H1 (cell line): Measurements from ENCODE around the gene SLC2A13. TPM values are rescaled to one million over a fixed set of nuclear protein-coding genes. Genes with fewer than 3 reads are reported as not detected.

ENCODE experiments used
- CTCF ChIA-PET: fragments of 300-600 bp; sonication (Branson Sonifier 250); formaldehyde crosslinking; loops from one replicate; lab custom pipeline; 2021; ENCODE audit not compliant: partially characterized antibody; lab: Charles Lee
- POLR2A ChIA-PET: fragments of 300-600 bp; sonication (Branson Sonifier 250); formaldehyde crosslinking; loops from one replicate; lab custom pipeline; 2021; ENCODE audit warnings: inconsistent platforms; ENCODE audit not compliant: partially characterized antibody; lab: Charles Lee
- DNase-seq, 2 experiments: peaks; one replicate each; pipeline versions ENCODE4 v3.0.0 to v3.0.0-alpha.2; 2010 to 2022; ENCODE audit warnings: low spot score in 2 of 2, low read depth in 1 of 2, mixed read lengths in 1 of 2
- FAIRE-seq: peaks from 2 replicates; lab custom pipeline; 2011; peaks lifted over from hg19 to GRCh38; lab: Jason Lieb, UNC
- H2AFZ ChIP-seq: 2 replicates; pipeline ENCODE4 v1.8.1; 2012; ENCODE audit warnings: low read length, inconsistent platforms
- H2AK5ac ChIP-seq: 2 replicates; pipeline ENCODE4 v1.6.1; 2013; ENCODE audit warnings: low read depth, low read length
- H2BK120ac ChIP-seq: replicated peaks from 2 replicates; pipeline ENCODE3; 2013; ENCODE audit warnings: low read depth, low read length, inconsistent platforms
- H2BK12ac ChIP-seq: 2 replicates; pipeline ENCODE4 v1.6.1; 2013; ENCODE audit warnings: low read depth, low read length
- H2BK15ac ChIP-seq: 2 replicates; pipeline ENCODE4 v1.6.1; 2013; ENCODE audit warnings: low read length
- H2BK20ac ChIP-seq: 2 replicates; pipeline ENCODE4 v1.6.1; 2013; ENCODE audit warnings: low read length
- H2BK5ac ChIP-seq: 2 replicates; pipeline ENCODE4 v1.6.1; 2013; ENCODE audit warnings: low read depth, low read length
- H3K14ac ChIP-seq: 2 replicates; pipeline ENCODE4 v1.6.1; 2013; ENCODE audit warnings: inconsistent platforms; ENCODE audit not compliant: insufficient read length
- H3K18ac ChIP-seq: 2 replicates; pipeline ENCODE4 v1.6.1; 2013; ENCODE audit warnings: low read length; ENCODE audit errors: extremely low read depth
- H3K23ac ChIP-seq: 2 replicates; pipeline ENCODE4 v1.6.1; 2013; ENCODE audit warnings: inconsistent platforms; ENCODE audit not compliant: insufficient read length
- H3K23me2 ChIP-seq: 2 replicates; pipeline ENCODE4 v1.6.1; 2013; ENCODE audit warnings: low read depth, low read length
- H3K27ac ChIP-seq: 2 replicates; pipeline ENCODE4 v1.6.1; 2011; ENCODE audit warnings: low read depth, low read length, inconsistent platforms
- H3K27me3 ChIP-seq, 4 experiments: replicated peaks in 1 of 4; 1 replicate in 1 of 4; 2 replicates in 3 of 4; pipeline versions ENCODE4 v1.6.1 to v1.8.1; 2011 to 2013; ENCODE audit warnings: low read length in 3 of 4, mild to moderate bottlenecking in 3 of 4, inconsistent platforms in 2 of 4, mixed read lengths in 2 of 4, moderate library complexity in 1 of 4; ENCODE audit not compliant: control insufficient read depth in 3 of 4, insufficient read depth in 3 of 4; ENCODE audit errors: extremely low read depth in 1 of 4
- H3K36me3 ChIP-seq, 4 experiments: 2 replicates each; pipeline versions ENCODE4 v1.6.1 to v1.8.1; 2011 to 2013; ENCODE audit warnings: mild to moderate bottlenecking in 4 of 4, low read length in 3 of 4, moderate library complexity in 2 of 4, control low read depth in 1 of 4, inconsistent platforms in 1 of 4; ENCODE audit not compliant: insufficient read depth in 4 of 4, control insufficient read depth in 2 of 4
- H3K4ac ChIP-seq: replicated peaks from 2 replicates; pipeline ENCODE3; 2013; ENCODE audit warnings: low read length, low read depth, mixed read lengths, inconsistent platforms; ENCODE audit not compliant: insufficient read length
- H3K4me1 ChIP-seq, 4 experiments: replicated peaks in 1 of 4; 1 replicate in 1 of 4; 2 replicates in 3 of 4; pipeline versions ENCODE4 v1.6.1 to v1.8.1; 2011 to 2013; ENCODE audit warnings: low read length in 3 of 4, inconsistent platforms in 2 of 4, mixed read lengths in 1 of 4; ENCODE audit not compliant: insufficient read depth in 4 of 4, control insufficient read depth in 3 of 4
- H3K4me2 ChIP-seq, 2 experiments: 2 replicates each; pipeline versions ENCODE4 v1.6.1 to v1.8.1; 2011 to 2013; ENCODE audit warnings: low read depth in 2 of 2, low read length in 2 of 2, control low read depth in 1 of 2, inconsistent platforms in 1 of 2, mild to moderate bottlenecking in 1 of 2; ENCODE audit not compliant: insufficient read depth in 1 of 2
- H3K4me3 ChIP-seq, 4 experiments: fragments of 200-600, 300-600 bp in 1 of 4; sonication (generic), shearing (Covaris generic), sonication (Bioruptor Twin) in 1 of 4; 2 replicates each; pipeline versions ENCODE4 v1.5.1 to v1.8.1; 2011 to 2016; ENCODE audit warnings: low read length in 4 of 4, low read depth in 3 of 4, control low read depth in 2 of 4, inconsistent platforms in 2 of 4, mild to moderate bottlenecking in 2 of 4, mixed read lengths in 1 of 4, moderate library complexity in 1 of 4; ENCODE audit not compliant: insufficient read depth in 2 of 4; ENCODE audit errors: extremely low read depth in 1 of 4
- H3K56ac ChIP-seq: replicated peaks from 2 replicates; pipeline ENCODE3; 2013; ENCODE audit warnings: low read depth, mild to moderate bottlenecking, mixed read lengths, low read length, inconsistent platforms; ENCODE audit not compliant: insufficient read length
- H3K79me1 ChIP-seq: 2 replicates; pipeline ENCODE4 v1.6.1; 2013; ENCODE audit warnings: low read depth, low read length, control low read depth
- H3K79me2 ChIP-seq, 2 experiments: 2 replicates each; pipeline versions ENCODE4 v1.6.1 to v1.8.1; 2012 to 2013; ENCODE audit warnings: low read length in 2 of 2, mild to moderate bottlenecking in 2 of 2, inconsistent platforms in 1 of 2; ENCODE audit not compliant: insufficient read depth in 2 of 2, control insufficient read depth in 1 of 2
- H3K9ac ChIP-seq, 4 experiments: replicated peaks in 1 of 4; 1 replicate in 1 of 4; 2 replicates in 3 of 4; pipeline versions ENCODE4 v1.6.1 to v1.8.1; 2011 to 2013; ENCODE audit warnings: low read depth in 3 of 4, low read length in 3 of 4, control low read depth in 2 of 4, mild to moderate bottlenecking in 2 of 4, moderate library complexity in 2 of 4, inconsistent platforms in 1 of 4; ENCODE audit errors: extremely low read depth in 1 of 4
- H3K9me3 ChIP-seq, 2 experiments: 2 replicates each; pipeline versions ENCODE4 v1.6.1 to v1.8.1; 2012 to 2013; ENCODE audit warnings: mild to moderate bottlenecking in 2 of 2, moderate library complexity in 2 of 2, control low read depth in 1 of 2, inconsistent platforms in 1 of 2, low read depth in 1 of 2, low read length in 1 of 2, mixed read lengths in 1 of 2; ENCODE audit not compliant: insufficient read depth in 2 of 2
- H4K20me1 ChIP-seq, 2 experiments: replicated peaks in 1 of 2; 2 replicates each; pipeline versions ENCODE3 to v1.8.1; 2011 to 2013; ENCODE audit warnings: inconsistent platforms in 2 of 2, low read length in 2 of 2, mild to moderate bottlenecking in 1 of 2; ENCODE audit not compliant: insufficient read depth in 2 of 2, control insufficient read depth in 1 of 2
- H4K5ac ChIP-seq: 2 replicates; pipeline ENCODE4 v1.6.1; 2013; ENCODE audit warnings: low read length, low read depth, mixed read lengths, inconsistent platforms; ENCODE audit not compliant: insufficient read length
- H4K8ac ChIP-seq: 2 replicates; pipeline ENCODE4 v1.8.0; 2013; ENCODE audit warnings: mild to moderate bottlenecking, moderate library complexity, low read length, inconsistent platforms; ENCODE audit not compliant: insufficient read depth; ENCODE audit errors: extremely low read depth
- H4K91ac ChIP-seq: replicated peaks from 2 replicates; pipeline ENCODE3; 2013; ENCODE audit warnings: low read length, mixed read lengths, inconsistent platforms; ENCODE audit not compliant: insufficient read length
- CBX5 ChIP-seq: fragments of 300-800, 300-1000 bp; sonication (generic); IDR thresholded peaks from 2 replicates; pipeline ENCODE4 v1.7.1; 2016; ENCODE audit warnings: antibody characterized with exemption, low read length, low read depth
- CHD2 ChIP-seq: IDR thresholded peaks from 2 replicates; pipeline ENCODE4 v1.6.1; 2012; ENCODE audit warnings: low read length, improper control_type of control experiment
- NRF1 ChIP-seq: IDR thresholded peaks from 2 replicates; pipeline ENCODE4 v1.6.1; 2011; ENCODE audit warnings: mild to moderate bottlenecking, low read depth, low read length, improper control_type of control experiment
- POLR2A ChIP-seq, 2 experiments: IDR thresholded peaks; 1 replicate in 1 of 2; 2 replicates in 1 of 2; pipeline ENCODE4 v1.6.1; 2011; ENCODE audit warnings: low read depth in 2 of 2, low read length in 2 of 2, mild to moderate bottlenecking in 2 of 2; ENCODE audit errors: control extremely low read depth in 1 of 2
- SIRT6 ChIP-seq: IDR thresholded peaks from one replicate; pipeline ENCODE4 v1.7.1; 2012; ENCODE audit warnings: low read length, inconsistent platforms
- SIX5 ChIP-seq: IDR thresholded peaks from 2 replicates; pipeline ENCODE4 v1.6.1; 2011; ENCODE audit warnings: mild to moderate bottlenecking, low read depth, low read length
- ZNF274 ChIP-seq: IDR thresholded peaks from 2 replicates; pipeline ENCODE4 v1.7.0; 2012; ENCODE audit warnings: low read length, borderline replicate concordance; ENCODE audit errors: extremely low read depth
- WGBS, 2 experiments: shearing (Covaris generic) in 1 of 2; methylation state at CpG; one replicate each; pipeline versions ENCODE4 v1.1.6 to v1.1.7; 2013 to 2015; ENCODE audit warnings: low lambda C conversion rate in 2 of 2, mixed read lengths in 2 of 2, inconsistent platforms in 1 of 2, low coverage in 1 of 2, missing lambda C conversion rate in 1 of 2; ENCODE audit not compliant: insufficient replicate concordance in 2 of 2, insufficient coverage in 1 of 2, insufficient read length in 1 of 2; ENCODE audit errors: extremely low coverage in 1 of 2, missing lambda C conversion rate in 1 of 2; 5-methylcytosine and 5-hydroxymethylcytosine counted together
- polyA plus RNA-seq, 7 experiments: library from polyadenylated mRNA; depleted of rRNA in 3 of 7; stranded (reverse) in 5 of 7; unstranded in 2 of 7; fragments of >200 nt in 5 of 7; fragments of 200-250 nt in 2 of 7; gene quantifications; 1 replicate in 5 of 7; 2 replicates in 1 of 7; 4 replicates in 1 of 7; pipeline versions ENCODE4 v1.2.1 to v1.2.3, GENCODE V29; 2011 to 2013; ENCODE audit warnings: missing spikeins in 2 of 7, mixed read lengths in 2 of 7
- total RNA-seq: library from RNA; stranded (reverse); fragmentation: NEBNext Ultra II Directional; extraction: Animal tissue kit (Norgen Biotek cat#: 25700); gene quantifications from 2 replicates; pipeline ENCODE4 v1.2.1, GENCODE V29; 2021

Gene SLC2A13
- total and polyA plus RNA-seq, 2 of the 8 experiments (the other 6 are each of a cell fraction or from before 2014, with no cell fraction given): 2.8 to 9.6 TPM

DNA sequence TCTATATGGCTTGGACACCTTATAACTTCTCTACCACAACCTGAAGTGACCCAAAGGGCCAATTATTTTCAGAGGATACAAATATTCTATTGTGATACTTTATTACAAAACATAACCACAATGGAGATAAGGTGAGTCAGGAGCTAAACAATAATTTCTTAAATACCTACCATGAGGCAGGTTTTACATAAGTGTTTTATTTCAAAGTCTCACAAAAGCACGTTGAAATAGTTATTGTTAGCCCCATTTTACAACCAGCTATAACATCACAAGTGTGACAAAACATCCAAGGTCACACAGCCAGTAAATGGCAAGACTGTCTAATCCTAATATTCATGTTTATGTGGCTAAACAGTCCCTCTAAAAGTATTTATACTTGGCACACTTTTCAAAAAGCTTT, 40.2 kb downstream of the SLC2A13 start:
- H3K18ac ChIP-seq: no peak overlapping the region
- H4K5ac ChIP-seq: no peak overlapping the region
- H2BK12ac ChIP-seq: no peak overlapping the region
- no peak overlapping the region for H2AFZ ChIP-seq
- no peak for DNase-seq
- no peaks in the 10 kb centered on the region for H3K9me3 ChIP-seq
- no peak overlapping the region for H3K9ac ChIP-seq
- no peak overlapping the region for H3K4me3 ChIP-seq
- no peak overlapping the region for H3K4ac ChIP-seq
- H3K4me2 ChIP-seq: no peak overlapping the region
- no peak overlapping the region for H4K8ac ChIP-seq
- no peak overlapping the region for H2BK15ac ChIP-seq
- no peak overlapping the region for H3K14ac ChIP-seq
- H3K23me2 ChIP-seq: no peaks in the 10 kb centered on the region
- no peak overlapping the region for H3K56ac ChIP-seq
- H3K23ac ChIP-seq: no peak overlapping the region
- no peak overlapping the region for H4K91ac ChIP-seq
- FAIRE-seq: no peak
- H4K20me1 ChIP-seq: peaks cover 0 to 2% of the 10 kb centered on the region in 2 experiments
- ChIA-PET POLR2A (no interaction called here), CTCF (interaction anchor here (0.8 to 1.5 kb wide), 3 partner anchors 10 to 54 kb away, joined by 3 to 4 read pairs (median 4); no protein-coding TSS in a partner anchor)
- no peaks in the 10 kb centered on the region for H3K27me3 ChIP-seq
- peaks cover 2% of the 10 kb centered on the region; the same call in 1 of the 2 replicates for H3K79me1 ChIP-seq
- WGBS, 2 experiments: 83% methylated on average over 1 of the region's 1 CpG; no CpG with 5 or more reads in 1 of the 2 experiments
- no peak overlapping the region for H2BK120ac ChIP-seq
- no peaks in the 10 kb centered on the region for H3K36me3 ChIP-seq
- H2BK5ac ChIP-seq: no peak overlapping the region
- no peak for TF ChIP-seq CHD2
- TF ChIP-seq POLR2A (IDR thresholded peaks at IDR 0.05; ENCODE audit: control extremely low read depth in 1 of 2, low read depth in 2 of 2, low read length in 2 of 2): no peak
- TF ChIP-seq ZNF274: no peak
- TF ChIP-seq NRF1: no peak
- TF ChIP-seq CBX5: no peak
- TF ChIP-seq SIRT6: no peak
- TF ChIP-seq SIX5: no peak
- no peaks in the 10 kb centered on the region; a peak in 1 of 4 replicates for H3K79me2 ChIP-seq
- H2BK20ac ChIP-seq: no peak overlapping the region
- H3K27ac ChIP-seq: no peak overlapping the region
- H2AK5ac ChIP-seq: no peak overlapping the region
- H3K4me1 ChIP-seq: peaks cover 0 to 3% (median 0%) of the 10 kb centered on the region in 4 experiments; a peak in 1 of 7 replicates
